Subcutaneous adipose tissue (tissue), 4 donors: ENCODE data around the gene TNIK. TPM values are rescaled to one million over a fixed set of nuclear protein-coding genes. Genes with fewer than 3 reads are reported as not detected.

Experiments
- CTCF ChIP-seq: fragments of 450-650 bp; IDR thresholded peaks from one replicate; pipeline ENCODE4 v1.5.1; 2016; ENCODE audit warnings: low read depth, mild to moderate bottlenecking, control low read depth, antibody characterized with exemption, moderate library complexity
- total RNA-seq, 4 donors: library from RNA; depleted of rRNA; stranded (reverse); fragments of >200 nt; gene quantifications; one replicate each; pipeline ENCODE4 v1.1.0, GENCODE V29; 2016

The TNIK gene
- total RNA-seq, 4 donors from 2014 or later: 1.5 to 11.7 (median 1.9) TPM

GRCh38 chr3:171407759-171408158 lies 52.4 kb downstream of the TNIK start:
- TF ChIP-seq CTCF: no peak

- no peak for TF ChIP-seq CTCF
Observed at GRCh38 chr3:171404376-171404967, 55.7 kb downstream of the TNIK start.

- no peak for TF ChIP-seq CTCF
Observed at GRCh38 chr3:171402281-171402680, 57.9 kb downstream of the TNIK start.

GRCh38 chr3:171401432-171401831 lies 58.8 kb downstream of the TNIK start:
- no peak for TF ChIP-seq CTCF

GRCh38 chr3:171399842-171400241 lies 60.4 kb downstream of the TNIK start:
- TF ChIP-seq CTCF: no peak

GRCh38 chr3:171398343-171398742 lies 61.9 kb downstream of the TNIK start:
- TF ChIP-seq CTCF: no peak

- no peak for TF ChIP-seq CTCF
Observed at GRCh38 chr3:171397089-171397488, 63.1 kb downstream of the TNIK start.

GRCh38 chr3:171396048-171396447 lies 64.2 kb downstream of the TNIK start:
- no peak for TF ChIP-seq CTCF
